ENCODE measurements around the gene LLGL2.

LLGL2 gene

GRCh38 chr17:75485688-75486087 is 39.8 kb upstream of the LLGL2 start:
- no peak for TF ChIP-seq FOXP2 (optimal IDR thresholded peaks at IDR 0.05; ENCODE audit: borderline replicate concordance, extremely low read depth, extremely low read length, insufficient read depth)
- TF ChIP-seq TAF1 (IDR thresholded peaks at IDR 0.05; ENCODE audit: borderline replicate concordance, insufficient read depth, low read length): no peak
- no peak for TF ChIP-seq REST (IDR thresholded peaks at IDR 0.05; ENCODE audit: insufficient read depth in 1 of 2, low read depth in 2 of 2, low read length in 2 of 2)
- TF ChIP-seq POLR2AphosphoS5 (IDR thresholded peaks at IDR 0.05; ENCODE audit: low read depth, low read length): no peak

- TF ChIP-seq SIN3A (IDR thresholded peaks at IDR 0.05; ENCODE audit: borderline replicate concordance, insufficient read depth, low read length) (no peak), POLR2AphosphoS5 (IDR thresholded peaks at IDR 0.05; ENCODE audit: low read depth, low read length) (no peak), TAF1 (IDR thresholded peaks at IDR 0.05; ENCODE audit: borderline replicate concordance, insufficient read depth, low read length) (no peak), FOXP2 (optimal IDR thresholded peaks at IDR 0.05; ENCODE audit: borderline replicate concordance, extremely low read depth, extremely low read length, insufficient read depth) (no peak), REST (IDR thresholded peaks at IDR 0.05; ENCODE audit: insufficient read depth in 1 of 2, low read depth in 2 of 2, low read length in 2 of 2) (no peak)
Observed at GRCh38 chr17:75486151-75486550, 39.3 kb upstream of the LLGL2 start.

DNA sequence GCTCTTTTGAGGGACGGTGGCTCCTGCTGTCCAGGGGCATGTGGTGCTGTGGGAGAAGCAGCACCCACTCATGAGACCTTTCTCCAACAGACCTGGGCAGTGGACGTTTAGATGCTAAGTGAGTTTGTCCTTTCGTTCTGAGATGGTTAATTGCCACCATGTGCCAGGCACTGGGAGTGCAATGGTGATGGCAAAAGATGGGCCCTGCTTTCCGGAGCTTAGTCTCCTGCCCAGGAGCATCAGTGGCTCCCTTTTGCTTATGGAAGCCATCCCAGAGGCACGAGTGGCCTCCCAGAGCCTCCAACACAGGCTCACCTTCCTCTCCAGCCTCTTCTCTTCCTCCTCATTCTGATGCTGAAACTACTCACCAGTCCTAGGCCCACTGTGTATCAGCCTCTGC is 38.5 kb upstream of the LLGL2 start:
- TF ChIP-seq SIN3A (IDR thresholded peaks at IDR 0.05; ENCODE audit: borderline replicate concordance, insufficient read depth, low read length) (no peak), TAF1 (IDR thresholded peaks at IDR 0.05; ENCODE audit: borderline replicate concordance, insufficient read depth, low read length) (no peak), POLR2AphosphoS5 (IDR thresholded peaks at IDR 0.05; ENCODE audit: low read depth, low read length) (no peak), FOXP2 (optimal IDR thresholded peaks at IDR 0.05; ENCODE audit: borderline replicate concordance, extremely low read depth, extremely low read length, insufficient read depth) (no peak), REST (IDR thresholded peaks at IDR 0.05; ENCODE audit: insufficient read depth in 1 of 2, low read depth in 2 of 2, low read length in 2 of 2) (no peak)

- TF ChIP-seq REST (IDR thresholded peaks at IDR 0.05; ENCODE audit: insufficient read depth in 1 of 2, low read depth in 2 of 2, low read length in 2 of 2) (no peak; a peak in 1 of 4 replicates), FOXP2 (optimal IDR thresholded peaks at IDR 0.05; ENCODE audit: borderline replicate concordance, extremely low read depth, extremely low read length, insufficient read depth) (peak; percentile 63)
Observed at GRCh38 chr17:75487351-75488070, 38.0 kb upstream of the LLGL2 start.

All from PFSK-1 (cell line).